ENCODE results near the gene NPDC1.

The NPDC1 gene

GRCh38 chr9:136990242-136990911 lies 55.6 kb downstream of the NPDC1 start:
- DNase-seq: no peak
